CD4-positive, alpha-beta T cell treated with Interleukin-4 for 1 hour (primary cell): Measurements from ENCODE around the gene SEMA6A.
"Not testable (repeated sequence)": the region's sequence is repeated elsewhere in the genome, so short reads cannot be mapped to it uniquely, and the experiment has no call there.

ENCODE experiments used
- DNase-seq, 2 donors: peaks; one replicate each; pipeline ENCODE4 v3.0.0-alpha.2; 2020 to 2022

Gene SEMA6A

GRCh38 chr5:116546033-116546742, 28.4 kb downstream of the SEMA6A start:
- no peak for DNase-seq

GRCh38 chr5:116545465-116545864, 29.2 kb downstream of the SEMA6A start:
- not testable (repeated sequence) for DNase-seq

DNA sequence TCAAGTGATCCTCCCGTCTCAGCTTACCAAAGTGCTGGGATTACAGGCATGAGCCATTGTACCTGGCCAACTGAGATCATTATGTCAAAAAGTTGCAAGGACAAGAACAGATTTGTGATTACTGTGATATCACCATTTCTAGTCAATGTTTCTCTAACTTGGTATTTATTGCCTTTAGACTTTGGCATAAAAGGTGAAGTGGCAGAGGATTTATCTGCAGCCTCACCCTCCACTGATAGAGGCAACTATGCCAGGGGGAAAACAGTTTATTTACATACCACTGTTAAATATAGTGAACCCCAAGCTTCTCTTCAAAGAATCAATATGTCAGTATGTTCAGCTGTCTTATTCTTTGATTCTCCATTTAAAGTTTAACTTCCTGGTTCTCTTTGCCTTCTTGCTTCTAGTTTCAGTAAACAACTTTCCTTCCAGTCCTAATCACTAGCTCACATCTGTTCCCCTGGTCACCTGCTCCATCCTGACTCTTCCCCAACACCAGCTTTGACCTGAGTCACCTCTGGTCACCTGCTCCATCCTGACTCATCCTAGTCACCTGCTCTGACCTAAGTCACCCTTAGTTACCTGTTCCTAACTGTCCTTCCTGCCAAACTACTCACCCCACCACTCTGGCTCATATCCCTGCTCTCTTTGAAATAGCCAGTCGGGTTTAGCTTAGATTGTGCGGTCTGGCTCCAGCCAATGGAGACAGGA, 29.9 kb downstream of the SEMA6A start:
- no peak for DNase-seq

GRCh38 chr5:116543501-116543900, 31.1 kb downstream of the SEMA6A start:
- no peak for DNase-seq

- no peak for DNase-seq
Measured at GRCh38 chr5:116542619-116543018, 32.0 kb downstream of the SEMA6A start.

DNA sequence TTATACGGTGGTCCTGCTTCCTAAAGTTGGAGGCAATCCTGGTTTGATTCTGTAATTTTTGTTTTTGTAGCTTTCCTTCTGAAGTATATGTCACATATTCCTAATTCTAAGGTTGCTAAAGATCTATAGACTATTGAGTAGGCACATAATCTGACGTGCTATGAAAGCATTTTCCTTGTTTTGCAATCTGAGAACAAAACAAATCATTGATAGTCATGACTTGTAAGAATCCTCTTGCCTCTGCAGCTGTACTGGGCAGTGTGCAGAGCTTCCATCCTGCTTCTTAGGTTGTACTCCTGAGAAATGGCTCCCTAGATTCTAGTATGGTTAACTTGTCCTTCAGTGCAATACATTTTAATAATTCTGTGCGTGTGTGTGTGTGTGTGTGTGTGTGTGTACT, 35.4 kb downstream of the SEMA6A start:
- no peak for DNase-seq

DNA sequence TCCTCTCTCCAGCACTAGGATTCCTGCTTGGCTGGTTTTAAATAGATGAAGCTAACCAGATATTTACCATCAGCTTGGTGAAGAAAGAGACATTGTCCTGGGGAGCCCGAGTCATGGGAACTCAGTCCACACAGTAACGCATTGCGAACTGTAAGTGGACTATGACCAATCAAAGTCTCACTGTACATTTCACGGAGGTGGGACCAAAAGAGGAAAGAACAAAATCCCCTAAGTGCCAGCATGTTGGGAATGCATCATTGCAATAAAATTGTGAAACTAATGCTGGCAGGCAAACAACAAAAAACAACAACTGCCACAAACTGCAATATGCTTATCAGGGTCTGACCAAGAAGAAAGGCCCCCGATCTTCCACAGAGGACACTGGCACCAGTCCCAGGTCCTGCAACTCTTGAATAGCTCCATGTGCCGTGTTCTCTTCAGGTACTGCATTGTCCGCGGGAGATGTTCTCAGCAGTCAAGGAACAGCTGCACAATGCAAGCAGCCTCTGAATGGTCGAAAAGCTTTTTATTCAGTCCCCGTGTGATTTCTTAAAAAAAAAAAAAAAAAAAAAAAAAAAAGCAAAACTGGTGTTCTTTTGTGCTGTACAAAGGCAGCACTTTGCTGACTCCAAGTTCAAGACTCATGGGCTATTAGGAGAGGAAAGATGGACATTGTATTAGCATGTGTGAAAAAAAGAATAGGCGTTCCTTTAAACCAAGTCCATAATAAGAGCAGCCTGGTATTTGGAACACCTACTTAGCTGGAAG, 38.1 kb downstream of the SEMA6A start:
- DNase-seq, result no peak

DNA sequence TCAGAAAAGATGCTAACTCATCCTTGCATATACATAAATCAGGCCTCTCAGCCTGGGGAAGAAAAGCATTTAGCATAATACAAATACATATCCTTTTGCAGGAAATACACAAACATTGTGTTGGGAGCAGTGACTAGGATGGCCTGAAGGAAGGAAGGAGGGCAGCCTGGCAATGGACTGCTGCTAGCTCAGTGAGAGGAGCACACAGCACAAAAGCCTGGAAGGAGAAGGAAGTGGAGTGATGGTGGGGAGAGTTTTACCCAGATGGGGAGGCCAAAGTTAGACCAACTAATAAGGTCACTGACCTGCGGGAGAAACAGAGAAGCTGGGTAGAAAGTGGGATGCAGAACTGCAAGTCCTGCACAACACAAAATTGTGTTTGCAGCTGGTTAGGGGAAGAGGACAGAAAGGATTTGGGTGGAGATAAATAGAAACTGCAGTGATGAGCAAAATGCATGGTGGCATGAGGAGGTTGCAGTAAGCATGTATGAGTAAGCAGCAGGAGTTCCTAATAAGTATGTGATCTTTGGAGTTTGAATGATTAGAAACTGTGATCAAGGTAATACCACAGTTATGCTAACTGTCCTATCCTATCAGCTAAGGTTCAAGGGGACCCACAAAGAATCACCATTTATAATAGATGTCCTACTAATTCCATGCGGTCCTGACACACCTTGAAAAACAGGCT, 39.5 kb downstream of the SEMA6A start:
- DNase-seq, result no peak

DNA sequence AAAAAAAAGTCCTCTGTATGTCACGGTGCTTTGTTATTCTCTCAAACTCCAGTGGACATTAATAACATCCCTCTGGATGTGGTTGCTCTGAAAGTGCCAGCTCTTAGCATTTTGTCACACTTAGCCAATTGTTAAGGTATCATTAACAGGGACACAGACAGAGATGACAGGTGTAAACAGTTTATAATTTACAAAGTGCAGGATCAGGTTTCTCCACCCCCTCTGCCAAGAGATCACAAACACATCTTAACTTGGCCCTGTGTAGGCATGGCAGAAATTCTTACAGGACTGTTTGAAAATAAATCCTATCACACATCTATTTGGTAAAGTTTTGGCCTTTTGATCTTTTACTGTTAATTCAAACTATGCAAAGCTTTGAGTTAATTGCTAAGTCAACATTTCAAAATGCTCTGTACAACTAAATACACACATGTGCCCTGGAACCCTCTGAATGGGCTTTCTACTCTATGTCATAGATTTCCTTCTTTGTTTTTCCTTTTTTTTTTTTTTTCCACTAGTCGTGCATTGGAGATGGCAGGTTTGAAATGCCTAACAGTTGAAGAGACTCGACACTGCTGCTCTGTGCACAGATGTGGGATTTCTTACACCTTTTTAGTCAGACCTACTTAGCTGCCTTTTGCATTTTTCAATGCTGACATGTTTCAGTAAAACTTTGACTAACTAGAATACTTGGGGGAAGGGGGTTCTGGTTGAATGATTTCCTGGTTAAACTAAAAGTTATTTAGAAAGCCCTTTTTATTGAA, 41.7 kb downstream of the SEMA6A start:
- no peak for DNase-seq

DNA sequence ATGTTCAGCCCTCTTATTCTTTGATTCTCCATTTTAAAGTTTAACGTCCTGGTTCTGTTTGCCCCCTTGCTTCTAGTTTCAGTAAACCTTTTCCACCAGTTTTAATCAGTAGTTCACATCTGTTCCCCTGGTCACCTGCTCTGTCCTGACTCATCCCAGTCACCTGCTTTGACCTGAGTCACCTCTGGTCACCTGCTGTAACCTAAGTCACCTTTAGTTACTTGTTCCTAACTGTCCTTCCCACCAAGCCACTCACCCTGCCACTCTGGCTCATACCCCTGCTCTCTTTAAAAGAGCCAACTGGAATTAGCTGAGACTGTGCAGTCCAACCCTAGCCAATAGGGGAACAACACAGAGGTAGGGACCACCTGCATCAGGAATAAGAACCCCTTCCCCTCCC, 43.0 kb downstream of the SEMA6A start:
- DNase-seq, result no peak

DNA sequence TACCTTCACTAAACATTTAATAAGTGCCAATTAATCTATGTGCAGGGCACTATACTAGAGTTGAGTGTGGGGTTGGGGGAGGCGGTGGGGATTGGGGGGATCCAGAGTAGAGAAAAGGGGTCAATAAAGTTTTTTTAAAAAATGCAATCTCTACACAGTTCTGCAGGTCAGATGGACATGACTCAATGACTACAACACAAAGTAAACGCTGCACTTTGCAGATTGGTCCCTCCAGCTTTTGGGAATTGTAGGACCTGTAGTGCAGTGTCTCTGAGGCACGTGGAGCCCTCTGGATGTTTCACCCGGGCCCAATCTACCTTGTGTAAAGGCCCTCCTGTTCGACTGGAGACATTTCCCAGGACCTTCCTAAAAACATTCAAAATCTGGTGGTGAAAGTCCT, 43.5 kb downstream of the SEMA6A start:
- DNase-seq, result no peak

- no peak for DNase-seq
Measured at GRCh38 chr5:116530276-116530675, 44.3 kb downstream of the SEMA6A start.

GRCh38 chr5:116529615-116530014, 45.0 kb downstream of the SEMA6A start:
- no peak for DNase-seq

DNA sequence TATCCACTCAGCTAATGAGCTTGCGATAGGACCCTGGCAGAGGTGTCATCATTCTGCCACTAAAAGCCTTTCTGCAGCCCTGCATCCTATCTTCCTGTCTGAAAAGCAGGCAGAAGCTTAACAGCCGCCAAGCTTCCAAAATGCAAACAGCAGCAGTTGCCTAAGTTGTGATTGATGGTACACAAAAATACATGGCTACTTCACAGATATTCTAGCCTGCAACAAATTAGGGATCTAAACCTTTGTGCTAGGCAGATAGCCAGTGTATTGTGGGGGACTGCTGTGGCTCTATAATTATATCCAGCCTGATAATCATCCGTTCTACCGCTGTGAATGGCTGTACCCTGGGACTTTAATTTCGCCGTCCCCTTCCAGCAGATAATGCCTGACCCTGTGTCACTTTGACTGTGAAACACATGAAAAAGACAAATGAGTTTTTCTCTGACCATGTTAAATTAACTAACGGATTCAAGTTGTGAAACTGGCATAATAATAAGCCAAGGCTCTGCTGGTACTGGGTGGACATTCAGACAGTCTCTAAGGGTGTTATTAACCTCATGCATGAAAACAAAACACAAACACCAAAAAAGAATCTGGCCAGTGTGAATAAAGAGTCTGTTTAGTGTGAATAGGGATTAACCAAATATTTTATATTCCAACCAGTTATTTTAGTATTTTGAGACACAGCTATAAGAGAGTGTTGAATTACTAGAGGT, 45.9 kb downstream of the SEMA6A start:
- no peak for DNase-seq

DNA sequence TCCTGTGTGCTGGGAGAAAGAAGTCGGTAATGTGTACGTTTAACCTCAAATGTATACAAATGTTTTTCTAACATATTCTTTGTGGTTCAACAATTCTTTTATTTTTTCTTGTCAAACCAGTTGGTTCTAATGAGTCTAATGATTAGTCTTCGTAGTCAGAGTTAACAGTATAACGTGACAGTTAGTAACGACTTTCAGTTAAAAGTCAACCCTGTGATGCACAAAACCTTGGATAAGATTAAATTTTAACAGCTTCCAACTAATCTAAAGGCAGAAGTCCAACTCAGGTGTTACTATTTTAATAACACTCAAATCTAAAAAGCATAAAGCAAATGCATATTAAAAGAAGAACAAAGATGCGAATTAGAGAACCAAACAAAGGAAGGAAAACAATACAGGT, 47.0 kb downstream of the SEMA6A start:
- no peak for DNase-seq

DNA sequence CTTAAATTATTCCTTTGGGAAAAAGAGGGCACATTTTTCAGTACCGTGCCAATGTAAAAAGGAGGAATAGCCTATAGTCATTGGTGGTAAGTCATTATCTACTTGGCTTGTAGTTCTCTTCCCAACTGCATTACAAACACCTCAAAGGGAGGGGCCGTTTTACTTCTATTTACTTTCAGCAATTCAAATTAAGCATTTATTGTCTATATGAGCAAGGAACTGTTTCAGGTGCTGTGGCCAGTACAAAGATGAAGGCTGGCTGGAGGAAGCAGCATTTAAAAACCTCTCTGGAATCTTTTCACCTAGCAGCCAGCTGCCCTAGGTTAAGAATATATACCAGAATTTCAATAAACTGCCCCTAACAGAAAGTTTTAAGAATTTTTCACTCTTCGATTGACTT, 48.9 kb downstream of the SEMA6A start:
- no peak for DNase-seq

DNA sequence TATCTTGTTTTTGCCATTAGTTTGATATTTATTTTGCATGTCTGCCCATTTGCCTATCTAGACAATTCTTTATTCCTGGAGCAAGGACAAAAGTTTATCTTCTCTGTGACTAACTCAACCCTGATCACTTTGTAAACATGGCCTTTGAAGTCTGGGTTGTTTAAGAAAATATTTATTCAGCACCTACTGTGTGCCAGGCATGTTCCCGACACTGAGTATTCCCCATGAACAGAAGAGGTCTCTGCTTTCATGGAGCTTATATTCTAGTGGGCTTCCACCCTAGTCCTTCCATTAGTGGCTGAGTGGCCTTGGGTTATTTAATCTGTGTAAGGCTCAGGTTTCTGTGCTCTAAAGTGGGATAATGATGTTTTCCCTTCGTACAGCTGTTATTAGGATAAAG, 49.7 kb downstream of the SEMA6A start:
- no peak for DNase-seq

DNA sequence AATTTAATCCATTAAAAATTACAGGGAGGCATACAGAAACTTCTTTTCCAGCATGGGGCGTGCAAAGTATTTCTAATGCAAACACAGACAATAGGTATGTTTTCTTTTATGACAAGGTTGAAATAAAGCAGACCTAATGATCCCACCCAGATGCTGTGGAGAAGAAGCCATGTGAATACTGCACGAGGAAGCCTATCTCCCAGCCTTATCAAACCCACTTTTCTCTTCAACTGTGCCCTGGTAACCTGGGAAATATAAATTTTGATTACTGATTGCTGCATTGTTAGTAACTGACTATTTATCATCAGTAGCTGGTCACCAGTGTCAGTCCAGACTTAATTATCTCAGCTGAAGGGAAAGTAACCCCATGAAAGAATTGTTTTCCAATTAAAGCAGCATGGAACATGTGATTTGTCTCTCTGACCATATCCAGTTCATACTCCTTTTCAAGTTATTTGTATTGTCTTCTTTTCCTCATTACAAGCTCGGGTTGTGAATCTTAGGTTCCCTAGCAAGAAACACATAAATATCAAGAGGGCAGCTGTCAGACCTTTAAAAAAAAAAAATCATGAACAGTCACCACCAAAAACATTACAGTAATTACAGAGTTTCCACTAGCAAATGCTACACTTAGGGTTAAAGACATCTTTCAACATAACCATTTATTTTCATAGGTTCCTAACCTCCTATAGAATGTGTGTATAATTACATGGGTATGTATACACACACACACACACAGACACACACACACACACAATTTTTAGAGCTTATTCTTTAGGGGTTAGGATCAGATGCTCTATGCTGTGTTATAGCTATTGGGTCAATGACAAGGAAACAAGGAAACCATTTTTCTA, 50.3 kb downstream of the SEMA6A start:
- no peak for DNase-seq

GRCh38 chr5:116523182-116523581, 51.4 kb downstream of the SEMA6A start:
- not testable (repeated sequence) for DNase-seq

DNA sequence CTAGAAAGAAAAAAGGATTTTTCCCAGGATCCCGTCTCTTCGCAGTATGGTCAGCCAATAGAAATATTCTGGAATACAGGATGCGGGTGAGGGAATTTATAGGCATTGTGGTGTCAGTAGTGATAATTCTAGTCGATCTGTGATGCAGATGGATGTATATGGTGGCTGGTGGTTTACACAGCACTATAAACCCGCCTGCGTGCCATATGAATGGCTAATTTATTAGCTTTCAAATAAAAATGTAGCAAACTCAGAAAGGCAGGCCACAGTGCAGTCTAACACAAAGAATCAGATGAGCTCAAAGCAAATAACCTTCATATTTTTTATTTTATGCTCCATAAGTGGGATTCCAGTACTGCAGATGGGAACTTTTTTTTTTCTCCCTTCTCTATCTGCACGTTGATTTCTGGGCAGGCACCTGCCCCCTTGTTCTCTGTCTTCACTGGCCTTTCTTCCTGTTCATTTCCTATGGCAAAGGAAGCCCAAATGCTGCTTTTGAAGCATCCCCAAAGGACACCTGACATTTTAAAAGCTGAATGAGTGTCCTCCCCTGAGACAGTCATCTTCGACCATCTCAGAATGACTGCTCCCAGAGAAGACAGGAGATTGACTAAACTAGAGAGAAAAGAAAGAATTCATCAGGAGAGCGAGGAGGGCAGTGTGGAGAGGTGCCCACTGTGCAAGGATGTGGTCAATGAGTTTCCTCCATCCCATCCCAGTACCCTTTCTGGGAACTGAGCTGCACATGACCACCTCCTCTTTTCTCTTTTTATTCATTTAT, 52.1 kb downstream of the SEMA6A start:
- DNase-seq, result no peak
